GM12865 (cell line): ENCODE data around the gene CFAP57.

ENCODE experiments used
- DNase-seq: peaks from one replicate; pipeline ENCODE4 v3.0.0; 2010; ENCODE audit warnings: low read depth
- H3K4me3 ChIP-seq: 2 replicates; pipeline ENCODE4 v1.5.1; 2011; ENCODE audit warnings: mild to moderate bottlenecking, low read depth, low read length, control low read depth
- CTCF ChIP-seq: IDR thresholded peaks from 2 replicates; pipeline ENCODE4 v1.5.1; 2011; ENCODE audit warnings: low read length, control low read depth, low read depth, inconsistent platforms; ENCODE audit not compliant: insufficient read depth; ENCODE audit errors: missing control alignments

The CFAP57 gene

GRCh38 chr1:43294761-43295160, 122.6 kb downstream of the CFAP57 start:
- TF ChIP-seq CTCF, result no peak
- no peak for DNase-seq
- H3K4me3 ChIP-seq, result no peak overlapping the region

GRCh38 chr1:43296207-43296606, 124.1 kb downstream of the CFAP57 start:
- no peak for TF ChIP-seq CTCF

GRCh38 chr1:43298055-43298454, 125.9 kb downstream of the CFAP57 start:
- no peak for DNase-seq

More at GRCh38 chr1:43296207-43296606, 124.1 kb downstream of the CFAP57 start:
- no peak overlapping the region for H3K4me3 ChIP-seq
- no peak for DNase-seq

GRCh38 chr1:43299101-43299500, 127.0 kb downstream of the CFAP57 start:
- H3K4me3 ChIP-seq, result no peak overlapping the region
- DNase-seq, result no peak
- no peak for TF ChIP-seq CTCF

More at GRCh38 chr1:43298055-43298454, 125.9 kb downstream of the CFAP57 start:
- no peak for TF ChIP-seq CTCF
- H3K4me3 ChIP-seq, result no peak overlapping the region

- TF ChIP-seq CTCF, result no peak
- no peak within 1 kb of the TSS for H3K4me3 ChIP-seq
- no peak for DNase-seq
Observed at GRCh38 chr1:43300378-43301094, 128.4 kb downstream of the CFAP57 start, which contains the start of gene TIE1. Gene TIE1, plus strand, starts transcription at chr1:43300982. Its CDS starts 90 bp downstream, at chr1:43301072.

GRCh38 chr1:43302201-43302600, 130.1 kb downstream of the CFAP57 start:
- H3K4me3 ChIP-seq, result no peak overlapping the region
- TF ChIP-seq CTCF, result no peak
- no peak for DNase-seq
